Nucleus accumbens (tissue), 56 donors: ENCODE data around the gene MTSS2.

Experiments used
- DNase-seq, 56 donors: peaks; one replicate each; lab custom pipeline; 2025; lab: John Stamatoyannopoulos, UW

The MTSS2 gene

DNA sequence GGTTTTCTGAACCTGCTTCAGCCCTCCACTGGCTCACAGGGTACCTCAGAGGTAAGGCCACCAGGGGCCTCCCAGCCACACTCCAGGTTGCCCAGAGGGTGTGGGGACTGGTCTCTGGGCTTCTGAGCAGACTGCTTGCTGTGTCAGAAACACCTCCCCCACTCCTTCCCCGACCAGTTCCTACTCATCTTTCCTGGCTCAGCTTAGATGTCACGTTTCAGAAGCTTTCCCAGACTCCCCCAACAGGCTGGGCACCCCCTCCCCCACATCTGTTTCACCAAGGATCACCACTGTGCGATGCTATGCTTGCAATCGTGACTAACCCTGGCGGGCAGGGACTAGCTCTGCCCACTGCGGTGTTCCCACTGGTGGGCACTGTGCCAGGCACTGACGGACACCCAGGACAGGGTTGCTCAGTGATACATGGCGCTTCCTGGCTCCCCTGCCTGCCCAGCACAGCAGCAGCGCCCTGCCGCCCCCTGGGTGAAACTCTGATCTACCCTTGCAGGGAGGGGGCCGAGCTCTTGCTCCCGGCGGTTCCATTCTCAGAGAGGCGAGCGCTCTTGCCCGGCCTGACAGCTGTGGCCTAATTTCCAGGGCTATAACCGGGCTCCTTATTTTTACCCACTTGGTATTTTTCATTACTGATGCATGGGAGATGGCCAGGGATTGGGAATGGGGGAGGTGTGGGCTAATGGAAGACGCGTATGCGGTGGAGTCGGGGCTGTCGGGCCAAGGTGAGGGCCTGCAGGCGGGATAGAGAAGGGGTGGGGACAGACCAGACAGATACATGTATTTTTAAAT lies 29.4 kb upstream of the MTSS2 start:
- peak in 42 of 56 donors; percentile 20 to 74 (median 46) for DNase-seq

- DNase-seq = peak in 1 of 56 donors; percentile 44
Measured at GRCh38 chr16:70714581-70715054, 28.8 kb upstream of the MTSS2 start.

- DNase-seq = no peak
Measured at GRCh38 chr16:70713824-70714223, 28.0 kb upstream of the MTSS2 start.

DNA sequence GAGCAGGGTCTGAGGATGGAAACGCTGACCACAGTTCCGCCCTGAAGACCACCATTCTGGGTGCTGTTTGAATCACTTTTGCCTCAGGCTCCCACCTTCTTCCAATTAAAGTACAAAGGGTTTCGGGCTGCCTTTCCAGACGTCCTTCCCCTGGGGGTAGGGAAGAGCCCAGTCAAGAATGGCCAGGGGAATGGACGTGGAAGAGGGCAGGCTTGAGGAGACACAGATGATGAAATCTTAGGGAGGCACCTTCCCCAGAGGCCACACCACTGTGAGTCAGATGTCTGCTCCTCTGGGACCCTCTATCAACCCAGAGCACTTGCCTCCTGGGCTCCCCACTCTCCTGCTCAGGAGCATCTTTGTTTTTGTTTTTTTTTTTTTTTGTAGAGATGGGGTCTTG lies 27.5 kb upstream of the MTSS2 start:
- DNase-seq = no peak

GRCh38 chr16:70712942-70713341 lies 27.1 kb upstream of the MTSS2 start:
- peak in 13 of 56 donors; percentile 7 to 58 (median 20) for DNase-seq

- no peak for DNase-seq
Measured at GRCh38 chr16:70712359-70712758, 26.5 kb upstream of the MTSS2 start.

- DNase-seq = no peak
Measured at GRCh38 chr16:70711211-70712031, 25.6 kb upstream of the MTSS2 start.

GRCh38 chr16:70710422-70711210 lies 24.8 kb upstream of the MTSS2 start:
- DNase-seq = no peak

DNA sequence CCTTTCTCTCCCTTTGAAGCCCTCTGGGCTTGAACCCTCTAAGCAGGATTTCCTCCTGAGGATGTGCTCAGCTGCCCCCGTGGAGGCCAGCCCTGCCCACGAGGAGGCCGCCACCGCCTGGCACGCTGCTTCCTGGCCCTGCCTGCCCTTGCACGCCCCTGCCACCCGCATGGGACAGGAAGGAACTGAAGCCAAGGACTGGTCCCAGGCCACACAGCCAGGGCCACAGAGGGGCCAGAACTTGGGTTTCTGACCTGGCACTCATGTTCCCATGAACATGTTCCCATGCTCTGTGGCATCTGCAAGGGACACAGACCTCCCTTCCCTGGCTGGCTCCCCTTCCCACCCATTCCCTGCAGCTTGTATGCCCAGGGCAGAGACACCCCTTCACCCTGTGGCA lies 24.1 kb upstream of the MTSS2 start:
- no peak for DNase-seq

DNA sequence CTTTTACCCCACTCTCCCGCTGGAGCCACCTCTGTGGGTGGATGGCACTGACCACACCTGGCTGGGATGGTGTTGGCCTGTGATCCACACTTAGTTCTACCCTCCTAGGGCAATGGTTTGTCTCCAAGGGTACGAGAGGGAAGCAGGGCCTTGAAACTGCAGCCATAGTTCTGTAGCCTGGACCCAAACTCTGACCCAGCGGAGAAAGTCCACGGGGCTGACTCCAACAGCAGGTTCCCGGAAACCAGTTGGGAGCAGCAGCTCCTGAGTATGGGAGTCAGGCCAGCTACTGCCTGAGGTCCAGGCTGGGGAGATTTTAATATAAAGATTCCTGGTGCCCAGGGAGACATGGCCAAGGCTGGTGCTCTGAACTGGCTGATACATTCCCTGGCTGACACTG lies 23.6 kb upstream of the MTSS2 start:
- DNase-seq = no peak

GRCh38 chr16:70708366-70709246 lies 22.8 kb upstream of the MTSS2 start:
- DNase-seq = peak in 3 of 56 donors; percentile 15 to 29 (median 18)

- DNase-seq = no peak
Measured at GRCh38 chr16:70706948-70707465, 21.2 kb upstream of the MTSS2 start.

- DNase-seq = no peak
Measured at GRCh38 chr16:70705056-70705455, 19.2 kb upstream of the MTSS2 start.

DNA sequence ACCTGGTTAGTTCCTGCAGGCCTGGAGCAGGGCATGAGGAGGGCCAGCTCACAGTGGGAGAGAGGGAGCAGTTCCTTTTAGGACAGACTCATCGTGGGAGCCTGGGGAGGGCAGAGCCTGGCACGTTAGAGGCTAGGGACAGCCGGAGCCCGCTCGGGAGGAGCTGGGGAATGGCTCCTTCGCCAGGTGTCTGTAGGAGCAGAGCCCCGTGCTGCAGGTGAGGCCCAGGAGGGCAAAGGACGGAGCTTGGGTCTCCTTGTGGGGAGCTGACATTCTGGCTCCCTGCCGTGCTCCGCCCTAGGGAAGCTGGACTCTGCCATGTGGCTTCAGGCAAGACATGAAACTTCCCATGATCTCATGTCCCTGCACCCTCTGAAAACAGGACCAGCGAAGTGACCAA lies 18.7 kb upstream of the MTSS2 start:
- DNase-seq = no peak

GRCh38 chr16:70703835-70704381 lies 18.1 kb upstream of the MTSS2 start:
- DNase-seq = no peak

- peak in 7 of 56 donors; percentile 20 to 54 (median 25) for DNase-seq
Measured at GRCh38 chr16:70703041-70703834, 17.4 kb upstream of the MTSS2 start.

DNA sequence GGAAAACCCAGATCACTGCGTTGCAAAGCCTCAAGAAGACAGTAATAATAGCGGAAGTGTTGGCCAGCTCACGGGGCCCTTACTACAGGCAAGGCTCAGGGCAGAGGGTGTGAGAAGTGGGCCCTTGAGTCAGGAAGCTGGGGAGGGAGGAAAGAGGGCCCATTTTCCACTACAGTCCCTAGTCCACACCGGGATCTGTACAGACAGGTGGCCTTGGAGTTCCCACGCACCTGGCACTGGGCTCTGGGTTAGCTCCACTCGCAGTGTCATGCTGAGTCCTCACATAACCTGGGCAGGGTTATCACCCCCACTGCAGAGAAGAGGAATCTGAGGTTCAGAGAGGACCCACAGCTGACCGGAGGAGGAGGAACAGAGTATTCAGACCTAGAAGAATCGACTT lies 16.8 kb upstream of the MTSS2 start:
- DNase-seq = no peak

DNA sequence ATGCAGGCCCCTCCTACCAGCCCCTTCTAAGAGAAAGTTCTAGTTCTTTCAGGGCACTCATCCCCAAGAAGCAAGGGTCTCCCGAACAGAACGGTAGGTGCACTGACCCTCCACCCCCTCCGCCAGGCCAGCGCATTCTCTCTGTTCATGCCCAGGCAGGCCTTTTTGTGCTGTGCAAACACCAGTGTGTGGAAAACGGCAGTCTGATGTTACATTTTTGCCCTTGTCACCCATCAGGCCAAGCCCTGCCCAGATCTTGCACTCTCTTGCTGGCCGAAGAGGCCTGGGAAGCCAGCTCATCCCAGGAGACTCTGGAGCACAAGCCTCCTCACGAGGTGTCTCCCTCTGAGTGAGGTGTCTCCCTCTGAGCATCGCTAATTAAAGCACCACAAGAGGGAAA lies 16.1 kb upstream of the MTSS2 start:
- no peak for DNase-seq
